Stimulated activated CD4-positive, alpha-beta T cell treated with anti-CD3 and anti-CD28 coated beads, Interleukin-1b, Interleukin-23, amount 100 ng/mL, for 4 hours (primary cell): Measurements from ENCODE around the gene APOL6.
"Not testable (repeated sequence)": the region's sequence is repeated elsewhere in the genome, so short reads cannot be mapped to it uniquely, and the experiment has no call there.

Experiments used
- DNase-seq, 2 donors: peaks; one replicate each; pipeline ENCODE4 v3.0.0-alpha.2; 2020; ENCODE audit warnings: low read depth in 2 of 2

APOL6 gene

DNA sequence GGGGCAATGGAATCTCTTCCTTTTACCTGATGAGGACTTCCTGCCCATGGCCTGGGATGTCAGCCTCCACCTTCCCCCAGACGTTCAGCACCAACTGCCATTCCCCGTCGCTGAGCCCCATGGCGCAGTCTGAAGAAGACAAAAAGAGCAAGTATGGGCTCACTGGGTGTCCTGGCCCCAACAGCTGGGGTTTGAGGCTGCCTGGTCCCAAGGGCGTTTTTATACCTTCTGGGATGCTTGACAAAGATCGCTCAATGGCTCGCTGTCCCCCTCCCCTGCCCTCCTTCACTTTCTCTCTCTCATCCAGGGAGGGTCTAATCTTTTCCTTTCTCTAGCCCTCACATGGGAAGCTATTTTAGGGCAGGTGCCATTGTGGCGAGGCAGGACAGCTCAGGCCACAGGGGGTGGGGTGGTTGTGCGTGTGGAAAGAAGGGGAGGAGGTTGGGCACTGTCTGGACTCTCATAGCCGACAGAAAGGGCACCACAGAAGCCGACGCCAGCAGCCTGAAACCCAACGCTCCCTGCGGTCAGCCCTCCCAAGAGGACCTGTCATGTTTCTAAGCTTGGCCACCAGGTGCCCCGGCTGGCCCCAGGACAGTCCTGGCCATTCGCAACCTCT is 31.0 kb upstream of the APOL6 start, which contains the start of gene MB:
TSS of gene MB (minus strand) at position 193 of the 619 bp plus-strand sequence. CDS start at position 121, 72 bp downstream.
- no peak for DNase-seq

- no peak for DNase-seq
Measured at GRCh38 chr22:35618427-35619223, 29.6 kb upstream of the APOL6 start.

GRCh38 chr22:35619336-35620094 is 28.7 kb upstream of the APOL6 start:
- no peak for DNase-seq

DNA sequence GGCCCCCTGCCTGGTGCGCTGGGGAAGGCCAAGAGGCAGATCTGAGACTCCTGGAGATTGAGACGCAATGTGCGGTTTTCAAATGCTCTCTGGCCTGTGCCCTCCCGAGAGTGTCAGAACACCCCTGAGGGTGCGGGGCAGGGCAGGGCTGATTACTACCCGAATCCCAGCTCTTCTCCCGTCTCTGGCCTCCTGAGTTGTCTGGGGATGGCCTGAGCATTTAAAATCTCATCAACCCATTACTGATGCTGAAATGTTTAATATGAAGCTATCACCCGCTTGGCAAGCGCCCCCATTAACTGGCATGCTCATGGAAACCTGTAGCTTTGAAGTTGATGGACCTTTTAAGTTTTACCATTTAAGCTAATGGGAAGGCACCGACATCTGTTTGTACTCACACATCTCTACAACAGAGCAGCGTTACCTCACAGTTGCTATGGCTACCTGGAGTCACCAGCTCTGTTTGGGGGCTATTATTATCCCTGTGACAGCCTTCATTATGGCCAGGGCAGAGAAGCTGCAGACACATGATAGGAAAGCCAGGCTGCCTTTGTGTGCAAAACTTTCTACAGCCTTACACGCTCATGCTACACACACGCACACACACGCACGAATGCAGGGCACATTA is 27.5 kb upstream of the APOL6 start:
- DNase-seq = no peak

DNA sequence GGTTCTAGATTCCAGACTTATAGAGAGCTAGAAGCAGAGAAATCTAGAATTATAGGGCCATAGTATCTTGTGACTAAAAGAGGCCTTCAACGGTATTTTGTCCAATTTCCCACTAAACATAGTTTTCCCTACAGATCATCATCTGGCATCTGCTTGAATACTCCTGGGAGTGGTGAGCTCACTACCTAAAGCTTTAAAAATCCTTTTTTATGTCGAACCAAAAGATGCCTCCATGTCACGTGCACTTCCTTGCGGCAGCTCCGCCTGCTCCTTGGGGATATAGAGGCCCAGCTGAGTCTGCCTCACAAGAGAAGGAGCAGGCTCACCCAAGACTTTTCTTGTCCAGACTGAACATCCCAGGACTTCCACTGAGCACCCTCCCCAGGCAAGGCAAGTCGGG is 26.8 kb upstream of the APOL6 start:
- no peak for DNase-seq

DNA sequence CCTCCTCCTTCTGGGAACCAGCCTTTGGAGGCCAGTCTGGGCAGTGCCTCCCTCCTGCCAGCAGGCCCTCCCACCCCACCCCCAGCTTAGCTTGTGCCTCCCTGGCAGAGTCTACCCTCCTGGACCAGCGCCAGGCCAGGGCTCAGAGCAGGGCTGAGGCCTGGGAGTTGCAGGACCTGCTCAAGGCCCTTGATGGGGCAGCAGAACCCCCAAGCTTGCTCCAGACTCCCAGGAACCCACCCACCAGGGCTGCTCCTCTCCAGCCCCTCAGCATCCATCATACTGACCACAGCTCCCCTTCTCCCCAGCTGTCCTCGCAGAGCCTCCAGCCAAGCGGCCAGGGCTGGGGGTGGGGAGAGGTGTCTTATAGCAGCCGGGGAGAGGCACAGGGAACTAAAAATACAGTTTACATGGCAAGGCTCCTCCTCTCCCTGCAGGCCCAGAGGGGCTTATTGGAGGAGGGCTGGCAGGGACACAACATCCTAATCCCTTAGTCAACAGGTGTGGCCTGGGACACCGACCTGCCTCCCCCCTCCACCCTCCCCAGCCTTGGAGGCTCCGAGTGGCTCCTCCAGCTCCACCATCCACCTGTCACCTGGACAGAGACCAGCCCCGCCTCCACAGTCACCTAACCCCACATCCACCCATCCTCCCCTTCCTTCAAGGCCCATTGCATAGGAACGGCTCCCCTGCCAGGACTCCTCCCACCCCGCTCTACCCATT is 25.9 kb upstream of the APOL6 start:
- DNase-seq = no peak

DNA sequence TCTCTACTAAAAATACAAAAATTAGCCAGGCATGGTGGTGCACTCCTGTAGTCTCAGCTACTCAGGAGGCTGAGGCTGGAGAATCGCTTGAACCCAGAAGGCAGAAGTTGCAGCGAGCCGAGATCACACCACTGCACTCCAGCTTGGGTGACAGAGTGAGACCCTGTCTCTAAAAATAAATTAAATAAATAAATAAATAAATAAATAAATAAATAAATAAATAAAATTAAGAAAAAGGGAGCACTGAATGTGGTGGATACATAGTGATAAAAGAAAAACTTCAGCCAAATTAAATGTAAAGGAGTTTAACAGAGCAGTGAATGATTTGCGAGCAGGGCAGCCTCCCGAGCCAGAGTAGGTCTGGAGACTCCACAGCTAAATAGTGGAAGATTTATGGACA is 24.4 kb upstream of the APOL6 start:
- DNase-seq = not testable (repeated sequence)

DNA sequence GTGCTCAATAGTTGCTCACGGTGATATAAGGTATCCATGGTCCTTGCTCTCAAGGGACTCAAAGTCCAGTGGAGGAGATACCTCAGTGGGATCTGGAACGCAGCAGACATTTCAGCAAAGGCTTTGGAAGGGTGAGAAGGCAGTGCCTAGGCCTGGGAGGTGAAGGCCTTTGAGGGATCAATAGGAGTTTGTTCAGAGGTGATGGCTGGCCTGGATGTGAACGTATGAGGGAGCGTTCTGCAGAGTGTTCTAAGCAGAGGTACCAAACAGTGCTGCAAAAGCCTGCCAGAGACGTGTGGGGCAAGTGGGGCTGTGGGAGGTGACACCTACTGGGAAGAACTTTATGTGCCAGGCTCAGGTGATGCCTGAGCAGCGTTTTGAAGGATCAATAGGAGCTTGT is 23.7 kb upstream of the APOL6 start:
- DNase-seq = no peak

DNA sequence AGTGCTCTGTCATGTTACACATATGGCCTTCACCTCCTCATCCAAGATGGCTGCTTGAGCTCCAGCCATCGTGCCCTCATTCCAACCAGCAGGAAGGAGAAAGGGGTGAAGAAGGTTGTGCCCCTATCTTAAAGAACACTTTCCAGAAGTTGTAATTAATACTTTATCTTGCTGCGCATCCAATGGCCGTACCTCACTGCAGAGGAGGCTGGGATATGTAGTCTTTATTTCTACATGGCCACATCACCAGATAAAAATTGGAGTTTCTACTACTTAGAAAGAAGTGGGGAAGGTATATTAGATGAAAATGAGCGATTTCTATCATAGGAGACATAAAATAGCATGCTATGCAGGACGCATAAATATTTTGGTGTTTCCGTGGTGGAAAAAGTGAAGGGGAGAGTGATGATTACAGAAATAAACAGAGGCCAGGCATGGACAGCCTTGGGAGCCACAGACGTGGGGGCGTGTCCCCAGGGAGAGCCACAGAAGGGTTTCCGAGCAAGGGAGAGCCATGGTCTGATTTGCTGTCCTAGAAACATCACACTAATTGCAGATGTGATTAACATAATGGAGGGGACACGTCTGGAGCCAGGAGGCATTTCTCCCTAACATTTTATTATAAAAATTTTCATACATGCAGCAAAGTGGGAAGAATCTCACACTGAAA is 22.3 kb upstream of the APOL6 start:
- no peak for DNase-seq

DNA sequence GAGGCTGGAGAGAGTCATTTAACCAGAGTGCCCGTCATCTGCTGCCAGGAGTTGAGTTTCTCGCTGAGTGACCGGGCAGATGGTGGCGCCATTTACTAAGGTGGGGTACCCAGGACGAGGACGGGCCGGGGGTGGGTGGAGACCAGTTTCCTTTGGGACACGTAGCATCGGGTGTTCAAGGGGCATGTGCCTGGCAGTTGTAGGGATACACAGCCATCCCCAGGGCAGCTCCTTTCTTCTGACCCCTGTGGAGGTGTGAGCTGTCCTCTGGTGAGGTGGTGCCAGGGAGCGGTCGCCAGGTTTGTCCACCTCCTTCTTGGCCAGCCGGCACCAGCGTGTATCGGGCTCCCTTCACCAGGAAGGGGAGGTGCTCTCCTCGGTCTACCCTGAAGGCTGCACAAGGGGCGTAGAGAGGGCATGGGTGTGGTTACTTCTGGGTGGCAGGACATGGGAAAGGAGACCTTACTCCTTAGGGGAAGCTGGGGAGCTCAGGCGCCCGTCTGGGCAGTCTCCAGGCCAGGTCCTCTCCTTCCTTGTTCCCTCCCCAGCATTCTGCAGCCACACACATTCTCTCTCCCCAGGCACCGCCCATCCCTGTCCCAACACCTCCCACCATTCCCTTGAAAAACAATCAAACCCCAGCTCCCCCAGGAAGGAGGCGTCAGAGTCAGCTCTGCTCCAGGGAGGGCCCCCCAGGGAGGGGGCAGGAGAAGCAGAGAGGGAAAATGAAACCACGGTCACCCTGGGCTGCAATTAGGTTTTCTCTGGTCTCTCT is 20.8 kb upstream of the APOL6 start:
- DNase-seq = peak; percentile 41 to 45

DNA sequence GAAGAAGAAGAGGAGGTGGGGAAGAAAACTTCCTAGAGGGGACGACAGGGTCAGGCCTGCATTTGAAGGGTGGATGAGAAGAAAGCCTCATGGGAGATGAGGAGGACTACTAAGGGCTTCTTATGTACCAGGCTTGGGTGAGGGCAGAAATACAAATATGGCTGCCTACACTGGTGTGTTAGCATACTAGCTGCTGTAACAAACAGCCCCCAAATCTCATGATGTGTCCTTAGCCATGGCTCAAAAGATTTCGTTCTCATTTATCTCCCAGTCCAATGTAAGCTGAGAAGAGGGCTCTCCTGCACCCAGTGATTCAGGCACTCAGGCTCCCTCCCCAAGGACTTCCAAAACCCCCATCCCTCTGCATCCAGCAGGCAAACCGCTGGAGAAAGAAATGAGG is 19.5 kb upstream of the APOL6 start:
- no peak for DNase-seq

DNA sequence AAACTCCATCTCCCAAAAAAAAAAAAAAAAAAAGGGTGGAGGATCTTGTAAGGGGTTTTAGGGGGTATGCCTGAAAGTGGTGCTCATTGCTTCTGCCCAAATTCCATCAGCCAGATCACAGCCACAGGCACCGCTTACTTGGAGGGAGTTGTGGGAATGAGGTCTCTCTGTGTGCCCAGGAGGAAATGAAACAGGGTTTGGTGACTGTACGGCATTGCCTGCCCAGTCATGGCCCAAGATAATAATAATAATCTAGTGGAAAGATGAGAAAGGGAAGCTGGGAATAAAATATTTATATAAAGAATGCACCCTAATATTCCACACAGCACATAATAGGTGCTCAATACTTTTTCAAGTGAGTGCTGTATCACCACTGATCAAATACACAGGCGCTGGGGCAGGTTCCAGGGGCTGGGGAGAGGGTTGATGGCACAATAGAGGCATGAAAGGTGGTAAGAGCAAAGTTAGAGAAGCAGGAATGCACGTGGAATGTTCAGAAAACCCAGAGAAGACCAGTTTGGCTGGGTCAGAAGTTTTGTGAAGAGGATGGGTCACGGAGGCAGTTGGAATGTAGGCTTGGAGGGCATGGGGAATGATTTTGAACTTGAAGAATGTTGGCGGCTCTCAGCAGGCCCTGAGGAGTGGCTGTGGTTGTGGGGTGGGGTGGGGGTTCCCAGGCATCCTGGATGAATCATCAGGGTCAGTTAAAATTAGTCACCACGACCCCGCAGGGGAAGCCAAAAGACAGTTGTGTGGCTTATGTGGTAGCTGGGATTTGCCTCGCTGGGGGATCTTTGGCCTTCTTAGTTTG is 18.6 kb upstream of the APOL6 start:
- DNase-seq = peak in 1 of 2 donors; percentile 22

DNA sequence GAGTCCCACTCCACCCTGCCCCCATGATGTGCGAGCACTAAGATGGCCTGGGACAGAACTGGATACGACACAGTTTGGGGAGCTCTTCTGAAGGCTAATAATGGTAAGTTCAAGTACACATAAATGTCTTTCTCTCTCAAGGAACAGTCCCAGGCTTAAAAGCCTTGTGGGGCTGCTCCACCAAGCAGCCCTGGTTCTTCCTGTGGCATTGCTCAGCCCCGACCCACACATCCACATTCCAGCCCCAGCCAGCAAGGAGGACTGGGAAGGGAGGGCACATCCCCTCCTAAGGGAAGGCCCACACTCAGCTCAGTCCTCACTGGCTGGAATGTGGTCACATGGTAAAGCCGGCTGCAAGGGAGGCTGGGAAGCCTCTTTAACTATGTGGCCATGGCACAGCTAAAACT is 17.9 kb upstream of the APOL6 start:
- DNase-seq = no peak

GRCh38 chr22:35630891-35631290 is 17.4 kb upstream of the APOL6 start:
- no peak for DNase-seq

GRCh38 chr22:35631597-35631996 is 16.6 kb upstream of the APOL6 start:
- DNase-seq = no peak

DNA sequence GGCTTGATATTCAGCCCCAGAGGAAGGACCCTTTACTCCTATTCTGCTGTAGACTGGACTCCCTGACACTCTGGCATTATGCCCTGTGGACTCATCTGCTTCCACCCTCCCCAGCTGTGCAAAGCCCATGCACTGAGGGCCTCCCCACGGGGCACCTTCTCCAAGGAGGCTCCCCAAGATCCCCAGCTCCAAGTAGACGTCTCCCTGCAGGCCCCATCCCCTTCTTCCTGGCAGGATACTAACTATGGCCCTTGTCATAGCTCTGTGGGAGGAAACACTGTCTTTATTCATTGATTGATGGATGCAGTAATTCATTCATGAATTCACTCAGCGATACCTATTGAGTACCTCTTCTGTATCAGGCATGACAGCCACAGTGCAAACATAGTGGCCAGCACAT is 15.3 kb upstream of the APOL6 start:
- no peak for DNase-seq

- no peak for DNase-seq
Measured at GRCh38 chr22:35633520-35633919, 14.7 kb upstream of the APOL6 start.

- no peak for DNase-seq
Measured at GRCh38 chr22:35634015-35634414, 14.2 kb upstream of the APOL6 start.

- DNase-seq = no peak
Measured at GRCh38 chr22:35634943-35635540, 13.2 kb upstream of the APOL6 start.
